ENCODE data around the gene AREL1.

AREL1 gene

GRCh38 chr14:74611650-74612349 lies 101.1 kb downstream of the AREL1 start, which contains the start of gene LTBP2:
TSS of gene LTBP2 (minus strand) at chr14:74612237. CDS start at chr14:74611944, 293 bp downstream.
- Histone ChIP-seq H3F3A (ENCODE audit: low read depth) (no peaks in the 10 kb centered on the region), H3K9ac (ENCODE audit: low read depth, low read length, poor library complexity, severe bottlenecking) (no peak within 1 kb of the TSS), H3K9me2 (replicated peaks; ENCODE audit: low read depth, low read length) (no peaks in the 10 kb centered on the region), H3K79me2 (ENCODE audit: insufficient read depth, low read length) (no peaks in the 10 kb centered on the region), H3K4me3 (ENCODE audit: low read length, poor library complexity, severe bottlenecking) (no peak within 1 kb of the TSS), H3K4me1 (ENCODE audit: insufficient read depth, low read length, poor library complexity, severe bottlenecking) (peaks cover 9% of the 10 kb centered on the region), H2AFZ (ENCODE audit: low read length) (no peak within 1 kb of the TSS), H4K20me1 (ENCODE audit: insufficient read depth, low read length, poor library complexity, severe bottlenecking) (no peaks in the 10 kb centered on the region), H3K4me2 (ENCODE audit: low read depth, low read length, poor library complexity, severe bottlenecking) (no peak within 1 kb of the TSS), H3K27me3 (ENCODE audit: insufficient read depth, low read length, poor library complexity, severe bottlenecking) (no peaks in the 10 kb centered on the region), H3K36me3 (ENCODE audit: insufficient read depth, low read length) (no peaks in the 10 kb centered on the region), H3K9me3 (ENCODE audit: insufficient read depth, low read depth, low read length) (no peaks in the 10 kb centered on the region)
- no peak for TF ChIP-seq CTCF (conservative IDR thresholded peaks at IDR 0.05; ENCODE audit: low read length)
- no peak for TF ChIP-seq EZH2phosphoT487 (IDR thresholded peaks at IDR 0.05; ENCODE audit: borderline replicate concordance)
